DMS53 treated with DMSO at 0.1 percent for 48 hours (cell line): ENCODE results near the gene GPER1.
"Not testable (repeated sequence)": the region's sequence is repeated elsewhere in the genome, so short reads cannot be mapped to it uniquely, and the experiment has no call there.

ENCODE experiments used
- DNase-seq: peaks from one replicate; lab custom pipeline; 2025; ENCODE audit not compliant: unreplicated experiment; lab: John Stamatoyannopoulos, UW

The GPER1 gene

GRCh38 chr7:1140476-1141104 lies 52.7 kb downstream of the GPER1 start:
- no peak for DNase-seq

- DNase-seq: no peak
Measured at GRCh38 chr7:1141651-1142050, 53.7 kb downstream of the GPER1 start.

GRCh38 chr7:1142051-1142635 lies 54.2 kb downstream of the GPER1 start:
- no peak for DNase-seq

GRCh38 chr7:1143031-1143430 lies 55.1 kb downstream of the GPER1 start:
- not testable (repeated sequence) for DNase-seq
